Measurements from ENCODE around the gene THAP12. TPM values are rescaled to one million over a fixed set of nuclear protein-coding genes. Genes with fewer than 3 reads are reported as not detected.
"Not testable (repeated sequence)": the region's sequence is repeated elsewhere in the genome, so short reads cannot be mapped to it uniquely, and the experiment has no call there.

THAP12 gene
- total and polyA plus RNA-seq, 2 donors (not counting 1 experiment from before 2014, with no cell fraction given), result 16.8 to 55.6 TPM

- no peaks in the 10 kb centered on the region for H3K36me3 ChIP-seq (replicated peaks in 1 of 2; ENCODE audit: control extremely low read depth in 1 of 2, control insufficient read depth in 1 of 2, extremely low read depth in 1 of 2, insufficient read depth in 2 of 2, low read length in 1 of 2)
- no peaks in the 10 kb centered on the region for H3K9me3 ChIP-seq (ENCODE audit: control extremely low read depth in 1 of 3, control insufficient read depth in 2 of 3, insufficient read depth in 1 of 3, low read length in 2 of 3)
- H3K4me2 ChIP-seq (replicated peaks; ENCODE audit: low read depth, low read length, poor library complexity, severe bottlenecking), result no peak overlapping the region
- H3K9me3 Mint-ChIP-seq (ENCODE audit: insufficient read depth), result no peaks in the 10 kb centered on the region
- no peak overlapping the region for H3K4me3 ChIP-seq (ENCODE audit: control extremely low read depth in 1 of 5, extremely low read depth in 1 of 5, insufficient read depth in 1 of 5, low read depth in 2 of 5, low read length in 4 of 5)
- H3K4me1 Mint-ChIP-seq, result no peaks in the 10 kb centered on the region
- no peak overlapping the region for H3K9ac ChIP-seq (ENCODE audit: low read length)
- H3K4me1 ChIP-seq (ENCODE audit: control insufficient read depth in 2 of 2, insufficient read depth in 2 of 2, low read length in 2 of 2), result no peaks in the 10 kb centered on the region
- TF ChIP-seq EZH2 (IDR thresholded peaks at IDR 0.05; ENCODE audit: borderline replicate concordance, insufficient read depth, low read depth, low read length, poor library complexity, severe bottlenecking) (no peak), CTCF (IDR thresholded peaks at IDR 0.05) (no peak)
- 64% methylated on average over 6 of the region's 7 CpGs for WGBS (ENCODE audit: insufficient coverage)
- DNase-seq (no peak), ATAC-seq (ENCODE audit: low read depth) (no peak)
- H4K20me1 ChIP-seq (ENCODE audit: control insufficient read depth, insufficient read depth, low read length, poor library complexity, severe bottlenecking), result no peaks in the 10 kb centered on the region
- H3K27ac ChIP-seq (ENCODE audit: low read length in 2 of 2), result no peak overlapping the region
- H3K4me3 Mint-ChIP-seq, result no peak overlapping the region
- no peak overlapping the region for H3K27ac Mint-ChIP-seq
- peaks cover 0 to 2% (median 0%) of the 10 kb centered on the region in 4 experiments for H3K27me3 ChIP-seq (replicated peaks in 1 of 4; ENCODE audit: control extremely low read depth in 1 of 4, control insufficient read depth in 3 of 4, insufficient read depth in 4 of 4, low read length in 3 of 4)
- no peak overlapping the region for H2AFZ ChIP-seq (ENCODE audit: insufficient read depth, low read depth, low read length, poor library complexity, severe bottlenecking)
- H3K79me2 ChIP-seq (ENCODE audit: control insufficient read depth, insufficient read depth, low read length), result no peaks in the 10 kb centered on the region
- ChIA-PET CTCF (no interaction called here), POLR2A (no interaction called here)
- H3K27me3 Mint-ChIP-seq, result peaks cover 4% of the 10 kb centered on the region
- intact Hi-C loops (cut with micrococcal nuclease), result no loop called here
These were observed 27.4 kb upstream of the THAP12 start for GRCh38 chr11:76408171-76408965.

GRCh38 chr11:76406359-76406758, 25.4 kb upstream of the THAP12 start:
- Histone ChIP-seq H3K4me3 (ENCODE audit: control extremely low read depth in 1 of 5, extremely low read depth in 1 of 5, insufficient read depth in 1 of 5, low read depth in 2 of 5, low read length in 4 of 5) (no peak overlapping the region), H3K4me1 (ENCODE audit: control insufficient read depth in 2 of 2, insufficient read depth in 2 of 2, low read length in 2 of 2) (no peaks in the 10 kb centered on the region), H3K27ac (ENCODE audit: low read length in 2 of 2) (no peak overlapping the region), H3K9ac (ENCODE audit: low read length) (no peak overlapping the region), H4K20me1 (ENCODE audit: control insufficient read depth, insufficient read depth, low read length, poor library complexity, severe bottlenecking) (no peaks in the 10 kb centered on the region), H3K4me2 (replicated peaks; ENCODE audit: low read depth, low read length, poor library complexity, severe bottlenecking) (no peak overlapping the region), H3K27me3 (replicated peaks in 1 of 4; ENCODE audit: control extremely low read depth in 1 of 4, control insufficient read depth in 3 of 4, insufficient read depth in 4 of 4, low read length in 3 of 4) (peaks cover 0 to 2% (median 0%) of the 10 kb centered on the region in 4 experiments), H3K36me3 (replicated peaks in 1 of 2; ENCODE audit: control extremely low read depth in 1 of 2, control insufficient read depth in 1 of 2, extremely low read depth in 1 of 2, insufficient read depth in 2 of 2, low read length in 1 of 2) (no peaks in the 10 kb centered on the region), H3K79me2 (ENCODE audit: control insufficient read depth, insufficient read depth, low read length) (no peaks in the 10 kb centered on the region), H2AFZ (ENCODE audit: insufficient read depth, low read depth, low read length, poor library complexity, severe bottlenecking) (no peak overlapping the region), H3K9me3 (ENCODE audit: control extremely low read depth in 1 of 3, control insufficient read depth in 2 of 3, insufficient read depth in 1 of 3, low read length in 2 of 3) (no peaks in the 10 kb centered on the region)
- H3K4me3 Mint-ChIP-seq, result no peak overlapping the region
- H3K27me3 Mint-ChIP-seq, result no peaks in the 10 kb centered on the region
- ATAC-seq (ENCODE audit: low read depth) (no peak), DNase-seq (no peak)
- CTCF ChIA-PET, result no interaction called here
- H3K27ac Mint-ChIP-seq, result no peak overlapping the region
- TF ChIP-seq CTCF (IDR thresholded peaks at IDR 0.05) (no peak), EZH2 (IDR thresholded peaks at IDR 0.05; ENCODE audit: borderline replicate concordance, insufficient read depth, low read depth, low read length, poor library complexity, severe bottlenecking) (no peak)
- intact Hi-C loops (cut with micrococcal nuclease), result no loop called here
- no peaks in the 10 kb centered on the region for H3K4me1 Mint-ChIP-seq
- POLR2A ChIA-PET, result no interaction called here
- no peaks in the 10 kb centered on the region for H3K9me3 Mint-ChIP-seq (ENCODE audit: insufficient read depth)
- 100% methylated on average over 1 of the region's 4 CpGs for WGBS (ENCODE audit: insufficient coverage)

- intact Hi-C loops (cut with micrococcal nuclease); CTCF ChIA-PET; H3K27ac ChIP-seq (ENCODE audit: low read length in 2 of 2); H3K27me3 ChIP-seq (replicated peaks in 1 of 4; ENCODE audit: control extremely low read depth in 1 of 4, control insufficient read depth in 3 of 4, insufficient read depth in 4 of 4, low read length in 3 of 4); H3K9ac ChIP-seq (ENCODE audit: low read length); H3K79me2 ChIP-seq (ENCODE audit: control insufficient read depth, insufficient read depth, low read length); H3K9me3 ChIP-seq (ENCODE audit: control extremely low read depth in 1 of 3, control insufficient read depth in 2 of 3, insufficient read depth in 1 of 3, low read length in 2 of 3); POLR2A ChIA-PET; H4K20me1 ChIP-seq (ENCODE audit: control insufficient read depth, insufficient read depth, low read length, poor library complexity, severe bottlenecking); DNase-seq; ATAC-seq (ENCODE audit: low read depth); H3K4me3 Mint-ChIP-seq; H3K36me3 ChIP-seq (replicated peaks in 1 of 2; ENCODE audit: control extremely low read depth in 1 of 2, control insufficient read depth in 1 of 2, extremely low read depth in 1 of 2, insufficient read depth in 2 of 2, low read length in 1 of 2); H2AFZ ChIP-seq (ENCODE audit: insufficient read depth, low read depth, low read length, poor library complexity, severe bottlenecking); H3K4me1 ChIP-seq (ENCODE audit: control insufficient read depth in 2 of 2, insufficient read depth in 2 of 2, low read length in 2 of 2); H3K9me3 Mint-ChIP-seq (ENCODE audit: insufficient read depth); H3K27ac Mint-ChIP-seq; H3K27me3 Mint-ChIP-seq; H3K4me2 ChIP-seq (replicated peaks; ENCODE audit: low read depth, low read length, poor library complexity, severe bottlenecking); H3K4me1 Mint-ChIP-seq; H3K4me3 ChIP-seq (ENCODE audit: control extremely low read depth in 1 of 5, extremely low read depth in 1 of 5, insufficient read depth in 1 of 5, low read depth in 2 of 5, low read length in 4 of 5): not testable (repeated sequence)
- 97% methylated on average over 5 of the region's 8 CpGs for WGBS (ENCODE audit: insufficient coverage)
These were observed 20.6 kb upstream of the THAP12 start for GRCh38 chr11:76401484-76401883.

Measured in B cell (primary cell).